Right lobe of liver (tissue), 4 donors: Measurements from ENCODE around the gene TRPC4AP.

ENCODE experiments used
- CTCF ChIP-seq, 4 donors: fragments of 200-600 bp in 3 of 4; fragments of 450-650 bp in 1 of 4; IDR thresholded peaks; one replicate each; pipeline versions ENCODE4 v1.5.1 to v1.8.0; 2016 to 2022; ENCODE audit warnings: antibody characterized with exemption in 4 of 4, mild to moderate bottlenecking in 2 of 4
- POLR2A ChIP-seq: fragments of 450-650 bp; IDR thresholded peaks from one replicate; pipeline ENCODE4 v1.6.1; 2017; ENCODE audit warnings: antibody characterized with exemption, mild to moderate bottlenecking
- donor health status: DM: no; HTN: no; CAD: no.
- donor health status: DM: no; HTN: no; CAD: no.
- donor health status: DM: no; HTN: yes; CAD: no.

GRCh38 chr20:35133031-35133430 is 40.4 kb upstream of the TRPC4AP start:
- TF ChIP-seq POLR2A: no peak
- TF ChIP-seq CTCF (IDR thresholded peaks at IDR 0.05): no peak
